HCEC 1CT (cell line): ENCODE measurements around the gene LNPEP.
A peak's percentile ranks its signal among the peaks of the same experiment; 100 is the strongest.

ENCODE experiments used
- DNase-seq: peaks from one replicate; pipeline ENCODE4 v3.0.0-alpha.2; 2017

LNPEP gene

GRCh38 chr5:96963267-96963666 is 27.4 kb downstream of the LNPEP start:
- peak; percentile 72 for DNase-seq

- no peak for DNase-seq
These were observed 30.9 kb downstream of the LNPEP start for GRCh38 chr5:96966801-96967200.

- no peak for DNase-seq
These were observed 31.5 kb downstream of the LNPEP start for GRCh38 chr5:96967400-96967799.

GRCh38 chr5:96968074-96968473 is 32.2 kb downstream of the LNPEP start:
- peak; percentile 58 for DNase-seq

- DNase-seq: peak; percentile 30
These were observed 32.7 kb downstream of the LNPEP start for GRCh38 chr5:96968614-96969013.

GRCh38 chr5:96969366-96969765 is 33.5 kb downstream of the LNPEP start:
- no peak for DNase-seq

- no peak for DNase-seq
These were observed 36.9 kb downstream of the LNPEP start for GRCh38 chr5:96972599-96973334.

GRCh38 chr5:96973532-96974401 is 37.9 kb downstream of the LNPEP start:
- no peak for DNase-seq

GRCh38 chr5:96975656-96976055 is 39.8 kb downstream of the LNPEP start:
- no peak for DNase-seq

- DNase-seq: no peak
These were observed 41.3 kb downstream of the LNPEP start for GRCh38 chr5:96977228-96977627.

- DNase-seq: peak; percentile 73
These were observed 43.1 kb downstream of the LNPEP start for GRCh38 chr5:96978812-96979449.

GRCh38 chr5:96984506-96985192 is 48.8 kb downstream of the LNPEP start:
- no peak for DNase-seq

GRCh38 chr5:96986450-96986849 is 50.6 kb downstream of the LNPEP start:
- DNase-seq: no peak

GRCh38 chr5:96990102-96990501 is 54.2 kb downstream of the LNPEP start:
- DNase-seq: no peak

- no peak for DNase-seq
These were observed 55.8 kb downstream of the LNPEP start for GRCh38 chr5:96991708-96992107.

- no peak for DNase-seq
These were observed 57.9 kb downstream of the LNPEP start for GRCh38 chr5:96993760-96994159.

GRCh38 chr5:96994493-96994892 is 58.6 kb downstream of the LNPEP start:
- no peak for DNase-seq

- DNase-seq: no peak
These were observed 59.5 kb downstream of the LNPEP start for GRCh38 chr5:96995419-96995818.

- peak; percentile 56 for DNase-seq
These were observed 61.5 kb downstream of the LNPEP start for GRCh38 chr5:96997265-96997859.

- DNase-seq: no peak
These were observed 64.0 kb downstream of the LNPEP start for GRCh38 chr5:96999856-97000255.

- DNase-seq: peak; percentile 4
These were observed 64.5 kb downstream of the LNPEP start for GRCh38 chr5:97000391-97000790.

GRCh38 chr5:97002983-97003382 is 67.1 kb downstream of the LNPEP start:
- DNase-seq: peak; percentile 7
